Lower leg skin (tissue), 4 donors: ENCODE data around the gene FLT1. TPM values are rescaled to one million over a fixed set of nuclear protein-coding genes. Genes with fewer than 3 reads are reported as not detected.

Experiments
- DNase-seq, 2 donors: peaks; one replicate each; pipeline ENCODE4 v3.0.0-alpha.2; 2019; ENCODE audit warnings: low spot score in 2 of 2
- H3K4me3 ChIP-seq: fragments of 200-600 bp; sonication (generic); 2 replicates; pipeline ENCODE4 v1.5.1; 2017; ENCODE audit warnings: mild to moderate bottlenecking, low read depth; ENCODE audit not compliant: poor library complexity, severe bottlenecking
- POLR2A ChIP-seq, 2 donors: fragments of 450-650 bp; IDR thresholded peaks; one replicate each; pipeline ENCODE4 v1.6.1; 2016 to 2017; ENCODE audit warnings: antibody characterized with exemption in 2 of 2, mild to moderate bottlenecking in 1 of 2, moderate library complexity in 1 of 2
- WGBS, 2 donors: methylation state at CpG; one replicate each; pipeline ENCODE4 v1.1.5; 2018; 5-methylcytosine and 5-hydroxymethylcytosine counted together
- intact Hi-C: fragments of 100-400 bp; cut with DNase I; formaldehyde crosslinking; loops from one replicate; pipeline ENCODE4 v1.15.0; 2023; ENCODE audit warnings: low total_unique reads
- total RNA-seq, 4 donors: library from RNA; depleted of rRNA; stranded (reverse); fragments of >200 nt; gene quantifications; one replicate each; pipeline ENCODE4 v1.1.0, GENCODE V29; 2016
- TF ChIP-seq, protein P1 (sequence below), 3 donors: fragments of 450-650 bp; IDR thresholded peaks; one replicate each; pipeline ENCODE4 v1.5.1; 2016; ENCODE audit warnings: antibody characterized with exemption in 3 of 3, mild to moderate bottlenecking in 3 of 3, moderate library complexity in 2 of 3

The FLT1 gene
- total RNA-seq, 4 donors from 2014 or later, result 5.3 to 16.3 (median 9.7) TPM

DNA sequence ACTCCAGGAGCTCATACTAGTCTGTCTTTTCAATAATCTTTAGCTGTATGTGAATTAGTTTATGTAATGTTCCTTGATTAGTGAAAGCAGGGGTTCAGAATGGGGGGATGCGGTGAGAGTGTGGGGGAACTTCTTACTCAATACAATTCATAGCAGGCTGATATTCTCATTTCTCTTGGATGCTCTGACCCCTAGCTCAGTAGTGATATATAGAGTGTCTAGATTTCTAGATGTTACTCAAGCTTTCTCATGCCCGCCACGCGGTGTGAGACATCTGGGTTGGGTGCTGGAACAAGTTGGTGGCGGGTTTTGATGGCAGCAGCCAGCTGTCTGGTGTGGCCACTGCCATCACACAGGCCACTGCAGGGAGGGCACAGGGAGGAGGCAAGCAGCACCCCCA lies 39.3 kb upstream of the FLT1 start:
- no peak overlapping the region for H3K4me3 ChIP-seq
- WGBS, 2 donors, result 72 to 73% methylated on average over 5 of the region's 5 CpGs
- TF ChIP-seq POLR2A (IDR thresholded peaks at IDR 0.05), result no peak
- TF ChIP-seq, protein P1, sequence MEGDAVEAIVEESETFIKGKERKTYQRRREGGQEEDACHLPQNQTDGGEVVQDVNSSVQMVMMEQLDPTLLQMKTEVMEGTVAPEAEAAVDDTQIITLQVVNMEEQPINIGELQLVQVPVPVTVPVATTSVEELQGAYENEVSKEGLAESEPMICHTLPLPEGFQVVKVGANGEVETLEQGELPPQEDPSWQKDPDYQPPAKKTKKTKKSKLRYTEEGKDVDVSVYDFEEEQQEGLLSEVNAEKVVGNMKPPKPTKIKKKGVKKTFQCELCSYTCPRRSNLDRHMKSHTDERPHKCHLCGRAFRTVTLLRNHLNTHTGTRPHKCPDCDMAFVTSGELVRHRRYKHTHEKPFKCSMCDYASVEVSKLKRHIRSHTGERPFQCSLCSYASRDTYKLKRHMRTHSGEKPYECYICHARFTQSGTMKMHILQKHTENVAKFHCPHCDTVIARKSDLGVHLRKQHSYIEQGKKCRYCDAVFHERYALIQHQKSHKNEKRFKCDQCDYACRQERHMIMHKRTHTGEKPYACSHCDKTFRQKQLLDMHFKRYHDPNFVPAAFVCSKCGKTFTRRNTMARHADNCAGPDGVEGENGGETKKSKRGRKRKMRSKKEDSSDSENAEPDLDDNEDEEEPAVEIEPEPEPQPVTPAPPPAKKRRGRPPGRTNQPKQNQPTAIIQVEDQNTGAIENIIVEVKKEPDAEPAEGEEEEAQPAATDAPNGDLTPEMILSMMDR (IDR thresholded peaks at IDR 0.05), result no peak
- DNase-seq, result no peak
- intact Hi-C loops, result no loop called here

DNA sequence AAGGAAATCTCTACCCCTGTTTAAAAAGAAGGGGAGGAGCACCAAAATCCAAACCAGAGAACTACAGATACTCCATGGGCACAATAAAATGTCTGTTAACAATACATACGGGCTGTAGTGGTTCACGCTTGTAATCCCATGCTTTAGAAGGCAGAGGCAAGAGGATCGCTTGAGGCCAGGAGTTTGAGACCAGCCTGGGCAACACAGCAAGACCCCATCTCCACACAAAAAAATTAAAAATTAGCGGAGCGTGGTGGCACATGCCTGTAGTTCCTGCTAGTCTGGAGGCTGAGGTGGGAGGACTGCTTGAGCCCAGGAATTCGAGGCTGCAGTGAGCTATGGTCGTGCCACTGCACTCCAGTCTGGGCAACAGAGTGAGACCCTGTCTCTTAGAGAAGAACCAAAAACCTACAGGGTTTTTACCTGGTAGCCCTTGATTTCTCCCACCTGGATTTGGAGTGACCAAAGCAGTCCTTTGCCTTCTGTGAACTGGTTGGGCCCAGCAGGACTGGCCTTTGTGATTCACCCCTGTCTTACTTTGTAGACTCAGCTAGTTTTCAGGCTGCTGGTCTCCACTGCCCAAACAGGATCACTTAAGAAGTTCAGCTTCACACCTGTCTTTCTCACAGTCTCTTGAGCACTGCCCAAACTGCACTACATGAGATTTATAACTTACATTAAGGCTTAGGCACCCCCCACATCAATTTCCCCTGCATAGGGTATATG lies 38.7 kb upstream of the FLT1 start:
- H3K4me3 ChIP-seq, result no peak overlapping the region
- 89 to 91% methylated on average over 7 of the region's 7 CpGs for WGBS, 2 donors
- TF ChIP-seq POLR2A (IDR thresholded peaks at IDR 0.05), result no peak
- TF ChIP-seq, protein P1 (IDR thresholded peaks at IDR 0.05), result no peak
- intact Hi-C loops, result no loop called here
- no peak for DNase-seq

- H3K4me3 ChIP-seq, result no peak overlapping the region
- WGBS, 2 donors, result 22 to 23% methylated on average over 10 of the region's 10 CpGs
- DNase-seq, result no peak
- TF ChIP-seq, protein P1 (IDR thresholded peaks at IDR 0.05), result no peak
- TF ChIP-seq POLR2A (IDR thresholded peaks at IDR 0.05), result no peak
- intact Hi-C loops, result no loop called here
Measured at GRCh38 chr13:28533125-28533436, 38.2 kb upstream of the FLT1 start.

DNA sequence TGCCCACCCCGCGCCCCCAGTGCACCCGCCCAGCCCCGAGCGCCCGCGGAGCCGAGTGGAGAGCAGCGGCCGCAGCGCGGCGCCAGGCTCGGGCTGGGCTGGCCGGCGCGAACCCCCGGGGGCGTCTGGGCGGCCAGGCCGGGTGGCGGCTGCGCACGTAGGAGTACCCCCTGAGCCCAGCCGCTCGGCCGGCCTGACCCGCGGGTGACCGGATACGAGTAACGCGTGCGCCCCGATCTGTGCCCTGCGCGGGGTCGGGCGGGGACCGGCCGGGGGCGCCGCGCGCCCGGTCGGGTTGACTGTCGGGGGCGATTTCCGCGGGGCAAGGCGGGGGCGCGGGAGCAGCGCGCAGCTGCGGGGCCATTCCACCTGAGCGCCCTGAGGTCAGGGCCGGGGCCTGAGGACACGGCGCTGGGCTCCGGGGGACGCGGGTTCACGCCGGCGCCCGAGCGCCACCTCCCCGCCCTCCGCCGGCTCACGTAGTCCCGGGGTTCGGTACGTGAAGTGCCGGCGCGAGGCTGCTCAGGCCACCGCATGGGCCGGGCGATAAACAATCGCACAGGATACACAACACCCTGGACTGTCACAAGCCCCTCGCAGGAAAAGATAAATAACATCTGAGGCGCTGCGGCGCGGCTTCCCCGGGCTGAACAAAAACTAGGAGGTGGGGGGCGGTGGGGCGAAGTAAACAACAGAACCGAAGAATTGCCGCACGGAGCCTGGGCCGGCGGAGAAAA lies 37.6 kb upstream of the FLT1 start:
- TF ChIP-seq, protein P1 (IDR thresholded peaks at IDR 0.05), result no peak
- TF ChIP-seq POLR2A (IDR thresholded peaks at IDR 0.05), result no peak
- 2 to 9% methylated on average over 31 to 68 of the region's 96 CpGs for WGBS, 2 donors
- H3K4me3 ChIP-seq, result peak overlapping the region; percentile 24
- intact Hi-C loops, result no loop called here
- peak in 1 of 2 donors; percentile 23 for DNase-seq

DNA sequence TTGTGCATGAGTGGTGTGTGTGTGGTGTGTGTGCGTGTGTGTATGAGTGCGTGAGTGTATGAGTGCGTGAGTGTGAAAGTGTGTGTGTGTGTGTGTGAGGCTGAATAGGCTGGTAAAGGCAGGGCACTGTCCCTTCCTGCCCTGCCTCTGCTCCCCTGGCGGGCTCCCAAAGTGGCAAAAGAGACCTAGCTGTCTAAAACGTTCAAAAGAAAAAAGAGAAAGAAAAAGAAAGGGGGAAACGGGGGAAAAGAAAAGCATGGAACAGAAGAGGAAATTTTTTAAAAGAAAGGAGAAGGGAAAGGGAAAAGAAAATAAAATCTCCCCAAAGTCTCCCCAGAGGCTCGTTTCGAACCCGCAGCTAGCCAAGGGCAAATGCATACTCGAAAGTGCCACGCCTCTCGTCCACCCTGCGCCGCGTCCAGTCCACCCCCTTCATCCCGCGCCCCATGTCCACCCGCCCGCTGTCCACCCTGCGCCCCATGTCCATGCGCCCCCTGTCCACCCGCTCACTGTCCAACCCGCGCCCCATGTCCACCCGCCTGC lies 37.0 kb upstream of the FLT1 start:
- peak overlapping the region; percentile 24 for H3K4me3 ChIP-seq
- intact Hi-C loops, result no loop called here
- 4 to 7% methylated on average over 25 of the region's 25 CpGs for WGBS, 2 donors
- no peak for DNase-seq
- TF ChIP-seq POLR2A (IDR thresholded peaks at IDR 0.05), result no peak
- TF ChIP-seq, protein P1 (IDR thresholded peaks at IDR 0.05), result no peak
